Gastroesophageal sphincter (tissue), 4 donors: ENCODE results near the gene KRT3. TPM values are rescaled to one million over a fixed set of nuclear protein-coding genes. Genes with fewer than 3 reads are reported as not detected.

Experiments used
- ATAC-seq: fragments of 150-250 bp; one replicate; pipeline ENCODE4 v1.9.1; 2016; ENCODE audit warnings: mild to moderate bottlenecking, moderate library complexity
- H3K27ac ChIP-seq, 4 donors: fragments of 200-600 bp; sonication (generic) in 3 of 4; 1 replicate in 3 of 4; 2 replicates in 1 of 4; pipeline ENCODE4 v1.5.1; 2016 to 2019
- H3K27me3 ChIP-seq: fragments of 200-600 bp; sonication (generic); one replicate; pipeline ENCODE4 v1.5.1; 2019
- H3K36me3 ChIP-seq, 2 donors: fragments of 200-600 bp; sonication (generic); one replicate each; pipeline ENCODE4 v1.5.1; 2019; ENCODE audit warnings: control low read depth in 1 of 2
- H3K4me1 ChIP-seq, 3 donors: fragments of 200-600 bp; sonication (generic); 1 replicate in 2 of 3; 2 replicates in 1 of 3; pipeline ENCODE4 v1.5.1; 2016 to 2019; ENCODE audit warnings: control low read depth in 2 of 3
- H3K4me3 ChIP-seq, 2 donors: fragments of 200-600 bp; sonication (generic); one replicate each; pipeline ENCODE4 v1.5.1; 2019; ENCODE audit warnings: mild to moderate bottlenecking in 1 of 2, moderate library complexity in 1 of 2
- H3K9me3 ChIP-seq, 3 donors: fragments of 200-600 bp; sonication (generic); one replicate each; pipeline ENCODE4 v1.5.1; 2017 to 2019; ENCODE audit warnings: control low read depth in 2 of 3
- CTCF ChIP-seq, 4 experiments: fragments of 200-600 bp in 2 of 4; fragments of 450-650 bp in 2 of 4; sonication (generic) in 1 of 4; IDR thresholded peaks; one replicate each; pipeline ENCODE4 v1.5.1; 2017 to 2019; ENCODE audit warnings: antibody characterized with exemption in 4 of 4, mild to moderate bottlenecking in 2 of 4, moderate library complexity in 2 of 4
- EP300 ChIP-seq: sonication (generic); formaldehyde crosslinking; IDR thresholded peaks from one replicate; pipeline ENCODE4 v1.6.1; 2017; ENCODE audit warnings: antibody characterized with exemption, mild to moderate bottlenecking
- POLR2A ChIP-seq, 2 donors: fragments of 450-650 bp; IDR thresholded peaks; one replicate each; pipeline ENCODE4 v1.6.1; 2017; ENCODE audit warnings: antibody characterized with exemption in 2 of 2, mild to moderate bottlenecking in 2 of 2, moderate library complexity in 1 of 2
- POLR2AphosphoS5 ChIP-seq: sonication (generic); formaldehyde crosslinking; IDR thresholded peaks from one replicate; pipeline ENCODE4 v1.6.1; 2017; ENCODE audit warnings: antibody characterized with exemption
- WGBS, 2 donors: methylation state at CpG; one replicate each; pipeline ENCODE4 v1.1.5; 2018; ENCODE audit warnings: low coverage in 1 of 2; 5-methylcytosine and 5-hydroxymethylcytosine counted together
- total RNA-seq, 4 donors: library from RNA; depleted of rRNA; stranded (reverse); fragments of >200 nt; gene quantifications; one replicate each; pipeline ENCODE4 v1.1.0, GENCODE V29; 2016

Gene KRT3
- total RNA-seq, 4 donors from 2014 or later = not detected

GRCh38 chr12:52832451-52832850 is 36.5 kb upstream of the KRT3 start:
- 78 to 86% methylated on average over 2 to 3 of the region's 3 CpGs for WGBS, 2 donors
- TF ChIP-seq CTCF (IDR thresholded peaks at IDR 0.05) = no peak
- no peak for TF ChIP-seq POLR2AphosphoS5
- TF ChIP-seq EP300 = no peak
- no peak for TF ChIP-seq POLR2A (IDR thresholded peaks at IDR 0.05)
- no peak for ATAC-seq

GRCh38 chr12:52831251-52831650 is 35.3 kb upstream of the KRT3 start:
- TF ChIP-seq POLR2A (IDR thresholded peaks at IDR 0.05) = no peak
- TF ChIP-seq EP300 = no peak
- no peak for TF ChIP-seq CTCF (IDR thresholded peaks at IDR 0.05)
- no peak for TF ChIP-seq POLR2AphosphoS5
- Histone ChIP-seq H3K27ac (no peak overlapping the region), H3K27me3 (peaks cover 24% of the 10 kb centered on the region), H3K36me3 (no peaks in the 10 kb centered on the region), H3K4me3 (no peak overlapping the region), H3K4me1 (no peaks in the 10 kb centered on the region), H3K9me3 (no peaks in the 10 kb centered on the region)
- no peak for ATAC-seq
- WGBS, 2 donors = 69% methylated on average over 2 of the region's 7 CpGs; no CpG with 5 or more reads in 1 of the 2 donors

More at GRCh38 chr12:52832451-52832850, 36.5 kb upstream of the KRT3 start:
- Histone ChIP-seq H3K4me1 (no peaks in the 10 kb centered on the region), H3K27me3 (peaks cover 27% of the 10 kb centered on the region), H3K4me3 (no peak overlapping the region), H3K9me3 (no peaks in the 10 kb centered on the region), H3K36me3 (no peaks in the 10 kb centered on the region), H3K27ac (no peak overlapping the region)

GRCh38 chr12:52829986-52830770 is 34.3 kb upstream of the KRT3 start:
- H3K4me1 ChIP-seq = no peaks in the 10 kb centered on the region
- no peaks in the 10 kb centered on the region for H3K36me3 ChIP-seq
- H3K9me3 ChIP-seq = no peaks in the 10 kb centered on the region
- ATAC-seq = no peak
- H3K4me3 ChIP-seq = no peak overlapping the region
- H3K27ac ChIP-seq = no peak overlapping the region
- TF ChIP-seq POLR2AphosphoS5 (no peak), POLR2A (IDR thresholded peaks at IDR 0.05) (no peak), EP300 (no peak), CTCF (IDR thresholded peaks at IDR 0.05) (no peak)
- H3K27me3 ChIP-seq = peaks cover 13% of the 10 kb centered on the region
- WGBS, 2 donors = 76 to 82% methylated on average over 3 to 7 of the region's 8 CpGs

- Histone ChIP-seq H3K4me1 (no peaks in the 10 kb centered on the region), H3K4me3 (no peak overlapping the region), H3K27ac (no peak overlapping the region), H3K27me3 (no peaks in the 10 kb centered on the region), H3K36me3 (no peaks in the 10 kb centered on the region), H3K9me3 (no peaks in the 10 kb centered on the region)
- no peak for TF ChIP-seq EP300
- no peak for TF ChIP-seq POLR2AphosphoS5
- no peak for TF ChIP-seq CTCF (IDR thresholded peaks at IDR 0.05)
- TF ChIP-seq POLR2A (IDR thresholded peaks at IDR 0.05) = no peak
- ATAC-seq = no peak
- 8 to 29% methylated on average over 1 to 2 of the region's 2 CpGs for WGBS, 2 donors
Observed at GRCh38 chr12:52828591-52829021, 32.7 kb upstream of the KRT3 start.

GRCh38 chr12:52828156-52828555 is 32.2 kb upstream of the KRT3 start:
- TF ChIP-seq EP300 = no peak
- no peak for TF ChIP-seq CTCF (IDR thresholded peaks at IDR 0.05)
- TF ChIP-seq POLR2A (IDR thresholded peaks at IDR 0.05) = no peak
- TF ChIP-seq POLR2AphosphoS5 = no peak

More at GRCh38 chr12:52828156-52828555, 32.2 kb upstream of the KRT3 start:
- no peak for ATAC-seq
- Histone ChIP-seq H3K4me1 (no peaks in the 10 kb centered on the region), H3K27me3 (no peaks in the 10 kb centered on the region), H3K4me3 (no peak overlapping the region), H3K27ac (no peak overlapping the region), H3K9me3 (no peaks in the 10 kb centered on the region), H3K36me3 (no peaks in the 10 kb centered on the region)
